Lower leg skin (tissue), 4 donors: Measurements from ENCODE around the gene FSTL1. TPM values are rescaled to one million over a fixed set of nuclear protein-coding genes. Genes with fewer than 3 reads are reported as not detected.

Experiments
- DNase-seq, 2 donors: peaks; one replicate each; pipeline ENCODE4 v3.0.0-alpha.2; 2019; ENCODE audit warnings: low spot score in 2 of 2
- H3K4me3 ChIP-seq: fragments of 200-600 bp; sonication (generic); 2 replicates; pipeline ENCODE4 v1.5.1; 2017; ENCODE audit warnings: mild to moderate bottlenecking, low read depth; ENCODE audit not compliant: poor library complexity, severe bottlenecking
- CTCF ChIP-seq, 3 donors: fragments of 450-650 bp; IDR thresholded peaks; one replicate each; pipeline ENCODE4 v1.5.1; 2016; ENCODE audit warnings: antibody characterized with exemption in 3 of 3, mild to moderate bottlenecking in 3 of 3, moderate library complexity in 2 of 3
- POLR2A ChIP-seq, 2 donors: fragments of 450-650 bp; IDR thresholded peaks; one replicate each; pipeline ENCODE4 v1.6.1; 2016 to 2017; ENCODE audit warnings: antibody characterized with exemption in 2 of 2, mild to moderate bottlenecking in 1 of 2, moderate library complexity in 1 of 2
- WGBS, 2 donors: methylation state at CpG; one replicate each; pipeline ENCODE4 v1.1.5; 2018; 5-methylcytosine and 5-hydroxymethylcytosine counted together
- intact Hi-C: fragments of 100-400 bp; cut with DNase I; formaldehyde crosslinking; loops from one replicate; pipeline ENCODE4 v1.15.0; 2023; ENCODE audit warnings: low total_unique reads
- total RNA-seq, 4 donors: library from RNA; depleted of rRNA; stranded (reverse); fragments of >200 nt; gene quantifications; one replicate each; pipeline ENCODE4 v1.1.0, GENCODE V29; 2016

FSTL1 gene
- total RNA-seq, 4 donors from 2014 or later, result 52.8 to 207 (median 104) TPM

GRCh38 chr3:120399372-120399771, 51.4 kb downstream of the FSTL1 start:
- intact Hi-C loops, result no loop called here

GRCh38 chr3:120396469-120396868, 54.3 kb downstream of the FSTL1 start:
- DNase-seq, result no peak
- intact Hi-C loops, result no loop called here

More at GRCh38 chr3:120399372-120399771, 51.4 kb downstream of the FSTL1 start:
- DNase-seq, result no peak
- TF ChIP-seq POLR2A (IDR thresholded peaks at IDR 0.05) (no peak), CTCF (IDR thresholded peaks at IDR 0.05) (no peak)
- no peak overlapping the region for H3K4me3 ChIP-seq
- 91 to 94% methylated on average over 2 of the region's 2 CpGs for WGBS, 2 donors

GRCh38 chr3:120394347-120394746, 56.4 kb downstream of the FSTL1 start:
- H3K4me3 ChIP-seq, result no peak overlapping the region
- DNase-seq, result no peak
- TF ChIP-seq CTCF (IDR thresholded peaks at IDR 0.05), result no peak
- no peak for TF ChIP-seq POLR2A (IDR thresholded peaks at IDR 0.05)
- intact Hi-C loops, result no loop called here
- WGBS, 2 donors, result 85 to 89% methylated on average over 2 of the region's 2 CpGs

More at GRCh38 chr3:120396469-120396868, 54.3 kb downstream of the FSTL1 start:
- no peak overlapping the region for H3K4me3 ChIP-seq
- TF ChIP-seq POLR2A (IDR thresholded peaks at IDR 0.05), result no peak
- TF ChIP-seq CTCF (IDR thresholded peaks at IDR 0.05), result no peak
- WGBS, 2 donors, result 87 to 93% methylated on average over 8 of the region's 8 CpGs

GRCh38 chr3:120393761-120394160, 57.0 kb downstream of the FSTL1 start:
- no peak overlapping the region for H3K4me3 ChIP-seq
- no peak for DNase-seq
- 74 to 79% methylated on average over 2 of the region's 2 CpGs for whole genome bisulfite sequencing, 2 donors
- TF ChIP-seq CTCF (IDR thresholded peaks at IDR 0.05) (no peak), POLR2A (IDR thresholded peaks at IDR 0.05) (no peak)
- intact Hi-C loops, result no loop called here

GRCh38 chr3:120393243-120393642, 57.5 kb downstream of the FSTL1 start:
- intact Hi-C loops, result no loop called here
- TF ChIP-seq POLR2A (IDR thresholded peaks at IDR 0.05) (no peak), CTCF (IDR thresholded peaks at IDR 0.05) (no peak)
- WGBS, 2 donors, result 50 to 53% methylated on average over 4 of the region's 4 CpGs
- H3K4me3 ChIP-seq, result no peak overlapping the region
- no peak for DNase-seq

- no peak for TF ChIP-seq CTCF (IDR thresholded peaks at IDR 0.05)
- no peak for TF ChIP-seq POLR2A (IDR thresholded peaks at IDR 0.05)
- no peak overlapping the region for H3K4me3 ChIP-seq
- intact Hi-C loops, result no loop called here
- no peak for DNase-seq
- WGBS, 2 donors, result 76 to 85% methylated on average over 2 of the region's 2 CpGs
These were observed 67.8 kb downstream of the FSTL1 start for GRCh38 chr3:120382941-120383447.
